CD4-positive, alpha-beta T cell (primary cell): ENCODE results near the gene DTNBP1. TPM values are rescaled to one million over a fixed set of nuclear protein-coding genes. Genes with fewer than 3 reads are reported as not detected.

Source experiments
- ATAC-seq: fragments of 200-7000 bp; cut with Tn5 transposase; one replicate; pipeline ENCODE4 v1.10.0; 2022; ENCODE audit warnings: mild to moderate bottlenecking; ENCODE audit not compliant: poor library complexity
- CTCF ChIA-PET: fragments of 350-600 bp; sonication (Branson Sonifier 250); formaldehyde crosslinking; loops from one replicate; lab custom pipeline; 2021; ENCODE audit warnings: antibody characterized with exemption, inconsistent platforms; lab: Charles Lee
- POLR2A ChIA-PET: fragments of 350-600 bp; sonication (Branson Sonifier 250); formaldehyde crosslinking; loops from one replicate; lab custom pipeline; 2021; ENCODE audit warnings: antibody characterized with exemption, inconsistent platforms; lab: Charles Lee
- DNase-seq, 14 experiments: peaks; one replicate each; pipeline ENCODE4 v3.0.0-alpha.2; 2013 to 2020; ENCODE audit warnings: mixed read lengths in 2 of 14
- H3K27ac ChIP-seq, 2 donors: one replicate each; pipeline versions ENCODE4 v1.5.1 to v1.7.0; 2013; ENCODE audit warnings: low read length in 2 of 2, low read depth in 1 of 2, mild to moderate bottlenecking in 1 of 2
- H3K27me3 ChIP-seq, 2 experiments: 1 replicate in 1 of 2; 2 replicates in 1 of 2; pipeline versions ENCODE4 v1.6.1 to v1.7.0; 2013; ENCODE audit warnings: low read length in 2 of 2, control low read depth in 1 of 2, mild to moderate bottlenecking in 1 of 2, moderate library complexity in 1 of 2; ENCODE audit not compliant: insufficient read depth in 2 of 2, control insufficient read depth in 1 of 2
- H3K36me3 ChIP-seq: one replicate; pipeline ENCODE4 v1.6.1; 2013; ENCODE audit warnings: low read length, control low read depth; ENCODE audit not compliant: insufficient read depth
- H3K4me1 ChIP-seq: one replicate; pipeline ENCODE4 v1.6.1; 2013; ENCODE audit warnings: low read length, control low read depth; ENCODE audit not compliant: insufficient read depth
- H3K4me3 ChIP-seq: one replicate; pipeline ENCODE4 v1.5.1; 2013; ENCODE audit warnings: mild to moderate bottlenecking, low read length, moderate library complexity
- H3K9me3 ChIP-seq, 2 experiments: 1 replicate in 1 of 2; 2 replicates in 1 of 2; pipeline versions ENCODE4 v1.6.1 to v1.7.0; 2013; ENCODE audit warnings: low read length in 2 of 2, mild to moderate bottlenecking in 2 of 2, control low read depth in 1 of 2, moderate library complexity in 1 of 2; ENCODE audit not compliant: control insufficient read depth in 1 of 2, insufficient read depth in 1 of 2
- H3K27ac Mint-ChIP-seq: one replicate; pipeline ENCODE4 v1.8.0; 2020; ENCODE audit warnings: mixed read lengths
- H3K27me3 Mint-ChIP-seq: one replicate; pipeline ENCODE4 v1.8.0; 2021; ENCODE audit warnings: mixed read lengths
- H3K36me3 Mint-ChIP-seq: one replicate; pipeline ENCODE4 v1.8.0; 2021; ENCODE audit warnings: low read depth, mixed read lengths
- H3K4me1 Mint-ChIP-seq: one replicate; pipeline ENCODE4 v1.8.0; 2021; ENCODE audit warnings: low read depth, mixed read lengths
- H3K4me3 Mint-ChIP-seq: one replicate; pipeline ENCODE4 v1.8.0; 2020; ENCODE audit warnings: mild to moderate bottlenecking, mixed read lengths
- H3K9me3 Mint-ChIP-seq: one replicate; pipeline ENCODE4 v1.8.0; 2020; ENCODE audit warnings: mixed read lengths
- CTCF ChIP-seq: fragments of 200-600 bp; IDR thresholded peaks from one replicate; pipeline ENCODE4 v1.8.0; 2022; ENCODE audit warnings: antibody characterized with exemption, mild to moderate bottlenecking
- intact Hi-C, 2 experiments: fragments of 100-400 bp; cut with DNase I in 1 of 2; cut with micrococcal nuclease in 1 of 2; formaldehyde crosslinking; loops; one replicate each; pipeline versions ENCODE4 v1.15.1 to v1.9.0; 2023 to 2025; cut with DNase I, micrococcal nuclease
- total RNA-seq, 174 experiments: library from RNA in 2 of 174; stranded (reverse) in 2 of 174; gene quantifications; one replicate each; pipeline ENCODE4 v1.2.3 and lab custom pipeline; 2021 to 2026

DTNBP1 gene
- total RNA-seq, 2 experiments from 2014 or later, result 14.5 to 14.7 TPM

- no peaks in the 10 kb centered on the region for H3K4me1 Mint-ChIP-seq
- intact Hi-C loops, result no loop called here
- no peak for ATAC-seq
- Histone ChIP-seq H3K9me3 (no peaks in the 10 kb centered on the region), H3K27ac (no peak overlapping the region), H3K27me3 (no peaks in the 10 kb centered on the region), H3K36me3 (peaks cover 84% of the 10 kb centered on the region), H3K4me3 (no peak overlapping the region), H3K4me1 (peaks cover 3% of the 10 kb centered on the region)
- H3K27ac Mint-ChIP-seq, result no peak overlapping the region
- CTCF ChIA-PET, result no interaction called here
- H3K9me3 Mint-ChIP-seq, result no peaks in the 10 kb centered on the region
- H3K27me3 Mint-ChIP-seq, result no peaks in the 10 kb centered on the region
- no peak overlapping the region for H3K4me3 Mint-ChIP-seq
- DNase-seq, result no peak
- H3K36me3 Mint-ChIP-seq, result peaks cover 96% of the 10 kb centered on the region
- no peak for TF ChIP-seq CTCF
- POLR2A ChIA-PET, result no interaction called here
Observed at GRCh38 chr6:15518057-15518456, 144.8 kb downstream of the DTNBP1 start.

GRCh38 chr6:15517600-15517999 is 145.2 kb downstream of the DTNBP1 start:
- intact Hi-C loops, result no loop called here
- POLR2A ChIA-PET, result no interaction called here
- no peaks in the 10 kb centered on the region for H3K9me3 Mint-ChIP-seq
- DNase-seq (no peak), ATAC-seq (no peak)
- no peaks in the 10 kb centered on the region for H3K4me1 ChIP-seq
- H3K9me3 ChIP-seq, result no peaks in the 10 kb centered on the region
- H3K27ac Mint-ChIP-seq, result no peak overlapping the region
- peaks cover 84% of the 10 kb centered on the region for H3K36me3 ChIP-seq
- no peak overlapping the region for H3K4me3 Mint-ChIP-seq
- no peak overlapping the region for H3K4me3 ChIP-seq
- H3K27me3 Mint-ChIP-seq, result no peaks in the 10 kb centered on the region
- H3K4me1 Mint-ChIP-seq, result no peaks in the 10 kb centered on the region
- peaks cover 96% of the 10 kb centered on the region for H3K36me3 Mint-ChIP-seq
- CTCF ChIA-PET, result no interaction called here
- no peak overlapping the region for H3K27ac ChIP-seq
- no peak for TF ChIP-seq CTCF
- H3K27me3 ChIP-seq, result no peaks in the 10 kb centered on the region

GRCh38 chr6:15516923-15517560 is 145.8 kb downstream of the DTNBP1 start:
- ATAC-seq, result no peak
- POLR2A ChIA-PET, result no interaction called here
- H3K9me3 Mint-ChIP-seq, result no peaks in the 10 kb centered on the region
- intact Hi-C loops, result no loop called here
- CTCF ChIA-PET, result no interaction called here
- no peak overlapping the region for H3K4me3 Mint-ChIP-seq
- Histone ChIP-seq H3K27ac (no peak overlapping the region), H3K4me3 (no peak overlapping the region), H3K9me3 (no peaks in the 10 kb centered on the region), H3K4me1 (no peaks in the 10 kb centered on the region), H3K27me3 (no peaks in the 10 kb centered on the region), H3K36me3 (peaks cover 84% of the 10 kb centered on the region)
- peaks cover 96% of the 10 kb centered on the region for H3K36me3 Mint-ChIP-seq
- no peak for DNase-seq
- peak overlapping the region; percentile 42 for H3K27ac Mint-ChIP-seq
- H3K27me3 Mint-ChIP-seq, result no peaks in the 10 kb centered on the region
- no peaks in the 10 kb centered on the region for H3K4me1 Mint-ChIP-seq
- no peak for TF ChIP-seq CTCF
